DND-41 (cell line): Measurements from ENCODE around the gene TXLNA.
A peak's percentile ranks its signal among the peaks of the same experiment; 100 is the strongest.

ENCODE experiments used
- ATAC-seq: fragments of 200-7000 bp; cut with Tn5 transposase; 3 replicates; pipeline ENCODE4 v1.9.1; 2021; ENCODE audit warnings: low read depth; ENCODE audit not compliant: insufficient read depth
- DNase-seq: peaks from one replicate; pipeline ENCODE4 v3.0.0-alpha.2; 2020
- H2AFZ ChIP-seq: 2 replicates; pipeline ENCODE4 v1.6.0; 2012; ENCODE audit warnings: low read depth, low read length
- H3K27ac ChIP-seq: 2 replicates; pipeline ENCODE4 v1.5.1; 2012; ENCODE audit warnings: low read length, inconsistent platforms
- H3K27me3 ChIP-seq: fragments of 200-600 bp; sonication (generic); 2 replicates; pipeline ENCODE4 v1.6.0; 2012; ENCODE audit warnings: low read length, mild to moderate bottlenecking, inconsistent platforms; ENCODE audit not compliant: insufficient read depth, poor library complexity
- H3K36me3 ChIP-seq: 2 replicates; pipeline ENCODE4 v1.5.1; 2012; ENCODE audit warnings: low read length, inconsistent platforms; ENCODE audit not compliant: insufficient read depth
- H3K4me1 ChIP-seq: 2 replicates; pipeline ENCODE4 v1.5.1; 2012; ENCODE audit warnings: mild to moderate bottlenecking, low read length; ENCODE audit not compliant: insufficient read depth
- H3K4me2 ChIP-seq: 2 replicates; pipeline ENCODE4 v1.6.0; 2012; ENCODE audit warnings: mild to moderate bottlenecking, moderate library complexity, low read length, inconsistent platforms; ENCODE audit not compliant: insufficient read depth
- H3K4me3 ChIP-seq, 2 experiments: fragments of 200-600 bp in 1 of 2; shearing (Covaris generic) in 1 of 2; 2 replicates each; pipeline ENCODE4 v1.5.1; 2012 to 2016; ENCODE audit warnings: inconsistent platforms in 2 of 2, low read length in 2 of 2, mild to moderate bottlenecking in 2 of 2, low read depth in 1 of 2, moderate library complexity in 1 of 2
- H3K79me2 ChIP-seq: 2 replicates; pipeline ENCODE4 v1.6.0; 2012; ENCODE audit warnings: low read length, inconsistent platforms; ENCODE audit not compliant: insufficient read depth
- H3K9ac ChIP-seq: 2 replicates; pipeline ENCODE4 v1.6.0; 2012; ENCODE audit warnings: low read depth, mild to moderate bottlenecking, inconsistent platforms, low read length, moderate library complexity
- H3K9me3 ChIP-seq: 2 replicates; pipeline ENCODE4 v1.5.1; 2012; ENCODE audit warnings: low read length, moderate library complexity, mild to moderate bottlenecking, inconsistent platforms; ENCODE audit not compliant: insufficient read depth, severe bottlenecking
- H4K20me1 ChIP-seq: 2 replicates; pipeline ENCODE4 v1.6.0; 2012; ENCODE audit warnings: low read length; ENCODE audit not compliant: insufficient read depth
- CTCF ChIP-seq: IDR thresholded peaks from 2 replicates; pipeline ENCODE4 v1.5.1; 2012; ENCODE audit warnings: borderline replicate concordance, low read length, moderate library complexity, mild to moderate bottlenecking; ENCODE audit not compliant: poor library complexity, severe bottlenecking; ENCODE audit errors: extremely low read depth
- EZH2 ChIP-seq: IDR thresholded peaks from 3 replicates; pipeline ENCODE4 v1.6.1; 2012; ENCODE audit warnings: borderline replicate concordance, low read depth, mild to moderate bottlenecking, moderate library complexity, low read length, inconsistent platforms; ENCODE audit not compliant: severe bottlenecking

Gene TXLNA

GRCh38 chr1:32198237-32199042 lies 19.0 kb downstream of the TXLNA start:
- no peak overlapping the region for H2AFZ ChIP-seq
- peak overlapping the region; percentile 5; the same call in 1 of the 2 replicates for H3K9ac ChIP-seq
- no peaks in the 10 kb centered on the region for H3K27me3 ChIP-seq
- DNase-seq (no peak), ATAC-seq (no peak)
- peaks cover 36% of the 10 kb centered on the region; the same call in 1 of the 2 replicates for H4K20me1 ChIP-seq
- H3K9me3 ChIP-seq: no peaks in the 10 kb centered on the region
- H3K79me2 ChIP-seq: peaks cover 12% of the 10 kb centered on the region
- no peak overlapping the region; the same call in 1 of the 2 replicates for H3K4me2 ChIP-seq
- no peak overlapping the region for H3K27ac ChIP-seq
- no peak for TF ChIP-seq EZH2
- TF ChIP-seq CTCF: no peak
- H3K4me1 ChIP-seq: peaks cover 65% of the 10 kb centered on the region
- peaks cover 51% of the 10 kb centered on the region for H3K36me3 ChIP-seq
- no peak overlapping the region for H3K4me3 ChIP-seq

- H3K4me2 ChIP-seq: peak overlapping the region; percentile 97
- peak overlapping the region; percentile 60; the same call in 1 of the 2 replicates for H3K9ac ChIP-seq
- peaks cover 61% of the 10 kb centered on the region for H3K4me1 ChIP-seq
- H3K9me3 ChIP-seq: no peaks in the 10 kb centered on the region
- no peak overlapping the region for H3K27ac ChIP-seq
- DNase-seq (no peak), ATAC-seq (no peak)
- H3K79me2 ChIP-seq: peaks cover 12% of the 10 kb centered on the region
- no peaks in the 10 kb centered on the region for H3K27me3 ChIP-seq
- no peak for TF ChIP-seq EZH2
- TF ChIP-seq CTCF: no peak
- peaks cover 50% of the 10 kb centered on the region for H3K36me3 ChIP-seq
- H4K20me1 ChIP-seq: peaks cover 31% of the 10 kb centered on the region; the same call in 1 of the 2 replicates
- H2AFZ ChIP-seq: no peak overlapping the region
- H3K4me3 ChIP-seq: 0 out of 4 replicates have a peak overlapping the region, but pooled peaks of 1 of the 2 experiments have one; percentile 68
Measured at GRCh38 chr1:32199043-32199716, 19.7 kb downstream of the TXLNA start.

GRCh38 chr1:32199717-32200072 lies 20.2 kb downstream of the TXLNA start:
- peak overlapping the region; percentile 64 for H2AFZ ChIP-seq
- no peaks in the 10 kb centered on the region for H3K27me3 ChIP-seq
- H3K4me2 ChIP-seq: peak overlapping the region; percentile 97
- H3K27ac ChIP-seq: peak overlapping the region; percentile 77
- peaks cover 45% of the 10 kb centered on the region for H3K36me3 ChIP-seq
- peak overlapping the region; percentile 60 for H3K9ac ChIP-seq
- peaks cover 12% of the 10 kb centered on the region for H3K79me2 ChIP-seq
- peaks cover 26% of the 10 kb centered on the region; the same call in 1 of the 2 replicates for H4K20me1 ChIP-seq
- peak overlapping the region in 1 of 2 experiments; percentile 68; a peak in 3 of 4 replicates for H3K4me3 ChIP-seq
- TF ChIP-seq EZH2: no peak
- no peak for TF ChIP-seq CTCF
- ATAC-seq (no peak), DNase-seq (no peak)
- H3K9me3 ChIP-seq: no peaks in the 10 kb centered on the region
- H3K4me1 ChIP-seq: peaks cover 59% of the 10 kb centered on the region
